ENCODE results near the gene KDM5D. TPM values are rescaled to one million over a fixed set of nuclear protein-coding genes. Genes with fewer than 3 reads are reported as not detected.

The KDM5D gene
- polyA plus RNA-seq, 3 donors: not detected

- no peaks in the 10 kb centered on the region for H3K9me3 ChIP-seq (replicated peaks in 1 of 2; ENCODE audit: control insufficient read depth in 1 of 2, insufficient read depth in 1 of 2, low read length in 2 of 2)
- H3K79me2 ChIP-seq (ENCODE audit: insufficient read depth, low read length): no peaks in the 10 kb centered on the region
- no peak overlapping the region for H3K27ac ChIP-seq (ENCODE audit: low read depth in 1 of 2, low read length in 2 of 2)
- H3K9me3 Mint-ChIP-seq: no peaks in the 10 kb centered on the region
- H3K4me3 Mint-ChIP-seq: no peak overlapping the region
- intact Hi-C loops (cut with micrococcal nuclease): no loop called here
- no peaks in the 10 kb centered on the region for H3K27me3 ChIP-seq (ENCODE audit: control insufficient read depth in 2 of 2, insufficient read depth in 2 of 2, low read length in 2 of 2)
- H3K27me3 Mint-ChIP-seq (ENCODE audit: low read depth in 3 of 3): no peaks in the 10 kb centered on the region
- H3K4me3 ChIP-seq (replicated peaks in 1 of 3; ENCODE audit: low read depth in 2 of 3, low read length in 3 of 3): no peak overlapping the region
- TF ChIP-seq, protein P1, sequence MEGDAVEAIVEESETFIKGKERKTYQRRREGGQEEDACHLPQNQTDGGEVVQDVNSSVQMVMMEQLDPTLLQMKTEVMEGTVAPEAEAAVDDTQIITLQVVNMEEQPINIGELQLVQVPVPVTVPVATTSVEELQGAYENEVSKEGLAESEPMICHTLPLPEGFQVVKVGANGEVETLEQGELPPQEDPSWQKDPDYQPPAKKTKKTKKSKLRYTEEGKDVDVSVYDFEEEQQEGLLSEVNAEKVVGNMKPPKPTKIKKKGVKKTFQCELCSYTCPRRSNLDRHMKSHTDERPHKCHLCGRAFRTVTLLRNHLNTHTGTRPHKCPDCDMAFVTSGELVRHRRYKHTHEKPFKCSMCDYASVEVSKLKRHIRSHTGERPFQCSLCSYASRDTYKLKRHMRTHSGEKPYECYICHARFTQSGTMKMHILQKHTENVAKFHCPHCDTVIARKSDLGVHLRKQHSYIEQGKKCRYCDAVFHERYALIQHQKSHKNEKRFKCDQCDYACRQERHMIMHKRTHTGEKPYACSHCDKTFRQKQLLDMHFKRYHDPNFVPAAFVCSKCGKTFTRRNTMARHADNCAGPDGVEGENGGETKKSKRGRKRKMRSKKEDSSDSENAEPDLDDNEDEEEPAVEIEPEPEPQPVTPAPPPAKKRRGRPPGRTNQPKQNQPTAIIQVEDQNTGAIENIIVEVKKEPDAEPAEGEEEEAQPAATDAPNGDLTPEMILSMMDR (IDR thresholded peaks at IDR 0.05): no peak
- peaks cover 0 to 73% of the 10 kb centered on the region in 2 donors for H3K36me3 Mint-ChIP-seq
- peaks cover 0 to 71% of the 10 kb centered on the region in 2 donors for H3K36me3 ChIP-seq (replicated peaks in 1 of 2; ENCODE audit: control insufficient read depth in 1 of 2, insufficient read depth in 2 of 2, low read length in 2 of 2)
- WGBS (ENCODE audit: insufficient coverage): no CpG with 5 or more reads among the region's 4 CpGs
- no peak overlapping the region for H3K9ac ChIP-seq (ENCODE audit: insufficient read depth, low read length, poor library complexity, severe bottlenecking)
- no peaks in the 10 kb centered on the region for H3K4me1 ChIP-seq (ENCODE audit: control insufficient read depth in 1 of 2, insufficient read depth in 2 of 2, low read length in 2 of 2)
- no peaks in the 10 kb centered on the region for H3K4me1 Mint-ChIP-seq
- no peak for DNase-seq
- no peaks in the 10 kb centered on the region for H4K20me1 ChIP-seq (ENCODE audit: insufficient read depth, low read length)
- H3K27ac Mint-ChIP-seq: no peak overlapping the region
- no peak overlapping the region for H3K4me2 ChIP-seq (replicated peaks; ENCODE audit: extremely low read depth, low read length, poor library complexity, severe bottlenecking)
- H2AFZ ChIP-seq (ENCODE audit: insufficient read depth, low read depth, low read length, poor library complexity, severe bottlenecking): no peak overlapping the region
Measured at GRCh38 chrY:19713430-19713829, 31.1 kb downstream of the KDM5D start.

DNA sequence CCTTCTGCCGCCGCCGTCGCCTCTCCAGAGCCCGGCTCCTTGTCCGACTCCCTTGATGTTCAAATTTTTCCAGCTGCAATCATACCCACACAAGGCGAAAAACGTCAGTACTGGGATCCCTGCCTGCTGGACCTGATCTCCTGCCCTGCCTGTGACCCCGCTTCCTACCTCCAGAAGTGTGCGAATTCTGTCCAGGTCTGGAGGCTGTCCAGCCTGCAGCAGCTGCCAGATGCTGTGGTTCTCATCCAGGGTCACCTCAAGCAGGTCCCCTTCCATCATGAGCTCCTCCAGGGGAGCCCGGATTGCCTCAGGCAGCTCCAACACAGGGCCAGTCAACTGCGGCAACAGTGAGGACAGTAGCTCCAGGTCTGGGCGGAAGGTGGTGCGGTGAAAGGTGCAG, 38.3 kb downstream of the KDM5D start:
- Histone ChIP-seq H3K9ac (ENCODE audit: insufficient read depth, low read length, poor library complexity, severe bottlenecking) (no peak overlapping the region), H3K27me3 (ENCODE audit: control insufficient read depth in 2 of 2, insufficient read depth in 2 of 2, low read length in 2 of 2) (no peaks in the 10 kb centered on the region), H3K79me2 (ENCODE audit: insufficient read depth, low read length) (no peaks in the 10 kb centered on the region), H2AFZ (ENCODE audit: insufficient read depth, low read depth, low read length, poor library complexity, severe bottlenecking) (no peak overlapping the region), H3K4me3 (replicated peaks in 1 of 3; ENCODE audit: low read depth in 2 of 3, low read length in 3 of 3) (no peak overlapping the region), H4K20me1 (ENCODE audit: insufficient read depth, low read length) (no peaks in the 10 kb centered on the region), H3K27ac (ENCODE audit: low read depth in 1 of 2, low read length in 2 of 2) (no peak overlapping the region), H3K4me1 (ENCODE audit: control insufficient read depth in 1 of 2, insufficient read depth in 2 of 2, low read length in 2 of 2) (no peaks in the 10 kb centered on the region), H3K36me3 (replicated peaks in 1 of 2; ENCODE audit: control insufficient read depth in 1 of 2, insufficient read depth in 2 of 2, low read length in 2 of 2) (peaks cover 0 to 70% of the 10 kb centered on the region in 2 donors), H3K4me2 (replicated peaks; ENCODE audit: extremely low read depth, low read length, poor library complexity, severe bottlenecking) (no peak overlapping the region), H3K9me3 (replicated peaks in 1 of 2; ENCODE audit: control insufficient read depth in 1 of 2, insufficient read depth in 1 of 2, low read length in 2 of 2) (no peaks in the 10 kb centered on the region)
- Mint-ChIP-seq H3K4me1 (no peaks in the 10 kb centered on the region), H3K27me3 (ENCODE audit: low read depth in 3 of 3) (peaks cover 0 to 1% (median 0%) of the 10 kb centered on the region in 3 donors), H3K4me3 (no peak overlapping the region), H3K27ac (no peak overlapping the region), H3K9me3 (peaks cover 0 to 2% (median 0%) of the 10 kb centered on the region in 7 donors), H3K36me3 (peaks cover 0 to 86% of the 10 kb centered on the region in 2 donors)
- TF ChIP-seq, protein P1 (IDR thresholded peaks at IDR 0.05): no peak
- no peak for DNase-seq
- intact Hi-C loops (cut with micrococcal nuclease): no loop called here
- WGBS (ENCODE audit: insufficient coverage): 99% methylated on average over 10 of the region's 14 CpGs
